ENCODE data around the gene EXT2.

DNA sequence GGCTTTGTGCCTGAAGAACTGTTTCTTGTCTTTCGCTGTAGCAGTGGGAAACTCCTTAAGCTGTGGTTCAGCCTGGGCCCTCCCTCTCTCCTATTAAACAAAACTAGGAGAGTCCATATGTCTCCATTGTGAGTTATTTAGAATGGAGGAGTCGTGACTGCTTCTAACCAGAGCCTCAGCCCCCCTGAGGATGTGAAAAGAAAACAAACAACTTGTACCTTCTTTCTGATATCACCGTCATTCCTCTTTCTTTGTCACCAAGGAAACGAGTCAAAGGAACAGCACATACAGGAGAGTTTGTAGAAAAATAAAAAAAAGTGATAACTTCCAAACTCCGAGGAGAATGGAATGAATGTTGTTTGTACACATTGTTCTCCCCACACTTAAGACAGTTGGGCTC, 11.6 kb upstream of the EXT2 start:
- TF ChIP-seq, protein P1, sequence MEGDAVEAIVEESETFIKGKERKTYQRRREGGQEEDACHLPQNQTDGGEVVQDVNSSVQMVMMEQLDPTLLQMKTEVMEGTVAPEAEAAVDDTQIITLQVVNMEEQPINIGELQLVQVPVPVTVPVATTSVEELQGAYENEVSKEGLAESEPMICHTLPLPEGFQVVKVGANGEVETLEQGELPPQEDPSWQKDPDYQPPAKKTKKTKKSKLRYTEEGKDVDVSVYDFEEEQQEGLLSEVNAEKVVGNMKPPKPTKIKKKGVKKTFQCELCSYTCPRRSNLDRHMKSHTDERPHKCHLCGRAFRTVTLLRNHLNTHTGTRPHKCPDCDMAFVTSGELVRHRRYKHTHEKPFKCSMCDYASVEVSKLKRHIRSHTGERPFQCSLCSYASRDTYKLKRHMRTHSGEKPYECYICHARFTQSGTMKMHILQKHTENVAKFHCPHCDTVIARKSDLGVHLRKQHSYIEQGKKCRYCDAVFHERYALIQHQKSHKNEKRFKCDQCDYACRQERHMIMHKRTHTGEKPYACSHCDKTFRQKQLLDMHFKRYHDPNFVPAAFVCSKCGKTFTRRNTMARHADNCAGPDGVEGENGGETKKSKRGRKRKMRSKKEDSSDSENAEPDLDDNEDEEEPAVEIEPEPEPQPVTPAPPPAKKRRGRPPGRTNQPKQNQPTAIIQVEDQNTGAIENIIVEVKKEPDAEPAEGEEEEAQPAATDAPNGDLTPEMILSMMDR (IDR thresholded peaks at IDR 0.05) = no peak
- no peak for TF ChIP-seq ZFX (IDR thresholded peaks at IDR 0.05; ENCODE audit: borderline replicate concordance)

Data from 22Rv1 (cell line).